Breast epithelium (tissue), 4 donors: ENCODE data around the gene FAM110C. TPM values are rescaled to one million over a fixed set of nuclear protein-coding genes. Genes with fewer than 3 reads are reported as not detected.

ENCODE experiments used
- DNase-seq, 2 donors: peaks; one replicate each; pipeline ENCODE4 v3.0.0-alpha.2; 2019; ENCODE audit warnings: low spot score in 2 of 2
- H3K27ac ChIP-seq, 2 donors: fragments of 200-600 bp; sonication (generic) in 1 of 2; one replicate each; pipeline ENCODE4 v1.5.1; 2016 to 2019; ENCODE audit warnings: mild to moderate bottlenecking in 1 of 2
- H3K27me3 ChIP-seq, 2 donors: fragments of 200-600 bp; sonication (generic) in 1 of 2; one replicate each; pipeline versions ENCODE4 v1.5.1 to v1.6.0; 2017 to 2019; ENCODE audit warnings: control low read depth in 1 of 2, mild to moderate bottlenecking in 1 of 2
- H3K36me3 ChIP-seq: fragments of 200-600 bp; one replicate; pipeline ENCODE4 v1.5.1; 2019
- H3K4me1 ChIP-seq, 2 donors: fragments of 200-600 bp; sonication (generic); one replicate each; pipeline ENCODE4 v1.5.1; 2016 to 2019; ENCODE audit warnings: control low read depth in 1 of 2
- H3K4me3 ChIP-seq, 3 donors: fragments of 200-600 bp; sonication (generic); 1 replicate in 2 of 3; 2 replicates in 1 of 3; pipeline ENCODE4 v1.5.1; 2016 to 2019; ENCODE audit warnings: mild to moderate bottlenecking in 3 of 3, moderate library complexity in 2 of 3
- H3K9me3 ChIP-seq, 2 donors: fragments of 200-600 bp; sonication (generic) in 1 of 2; one replicate each; pipeline ENCODE4 v1.5.1; 2016 to 2019; ENCODE audit warnings: control low read depth in 1 of 2
- POLR2A ChIP-seq: fragments of 450-650 bp; IDR thresholded peaks from one replicate; pipeline ENCODE4 v1.6.1; 2016; ENCODE audit warnings: antibody characterized with exemption, mild to moderate bottlenecking, moderate library complexity
- POLR2AphosphoS5 ChIP-seq, 3 donors: sonication (generic); formaldehyde crosslinking; IDR thresholded peaks; one replicate each; pipeline ENCODE4 v1.6.1; 2017; ENCODE audit warnings: antibody characterized with exemption in 3 of 3
- intact Hi-C: fragments of 100-400 bp; cut with DNase I; formaldehyde crosslinking; loops from one replicate; pipeline ENCODE4 v1.15.1; 2023; ENCODE audit warnings: low total_unique reads
- total RNA-seq, 3 donors: library from RNA; depleted of rRNA; stranded (reverse); fragments of >200 nt; gene quantifications; one replicate each; pipeline ENCODE4 v1.1.0, GENCODE V29; 2016
- TF ChIP-seq, protein P1 (sequence below), 3 donors: fragments of 450-650 bp; IDR thresholded peaks; one replicate each; pipeline ENCODE4 v1.5.1; 2016 to 2017; ENCODE audit warnings: antibody characterized with exemption in 3 of 3, mild to moderate bottlenecking in 3 of 3, moderate library complexity in 3 of 3

FAM110C gene
- total RNA-seq, 3 donors from 2014 or later, result 1.6 to 30.7 (median 7.2) TPM

DNA sequence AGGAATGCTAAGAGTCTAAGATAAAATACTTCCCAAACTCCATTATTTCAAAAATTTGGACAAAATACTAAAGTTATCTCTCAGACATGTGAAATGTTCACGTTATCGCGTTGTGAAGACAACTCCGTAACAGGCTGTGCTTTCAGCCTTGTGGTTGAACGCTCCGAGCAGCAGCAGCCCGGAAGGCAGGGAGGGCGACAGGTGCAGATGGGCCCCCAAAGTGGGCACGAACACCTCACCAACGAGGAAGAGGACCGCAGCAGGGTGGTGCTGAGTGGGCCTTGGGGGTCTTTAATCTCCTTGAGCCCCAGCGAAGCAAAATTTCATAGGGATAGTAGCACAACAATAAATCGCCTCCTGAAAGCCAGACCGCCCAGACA, 1.0 kb upstream of the FAM110C start:
- TF ChIP-seq POLR2A, result no peak
- TF ChIP-seq, protein P1, sequence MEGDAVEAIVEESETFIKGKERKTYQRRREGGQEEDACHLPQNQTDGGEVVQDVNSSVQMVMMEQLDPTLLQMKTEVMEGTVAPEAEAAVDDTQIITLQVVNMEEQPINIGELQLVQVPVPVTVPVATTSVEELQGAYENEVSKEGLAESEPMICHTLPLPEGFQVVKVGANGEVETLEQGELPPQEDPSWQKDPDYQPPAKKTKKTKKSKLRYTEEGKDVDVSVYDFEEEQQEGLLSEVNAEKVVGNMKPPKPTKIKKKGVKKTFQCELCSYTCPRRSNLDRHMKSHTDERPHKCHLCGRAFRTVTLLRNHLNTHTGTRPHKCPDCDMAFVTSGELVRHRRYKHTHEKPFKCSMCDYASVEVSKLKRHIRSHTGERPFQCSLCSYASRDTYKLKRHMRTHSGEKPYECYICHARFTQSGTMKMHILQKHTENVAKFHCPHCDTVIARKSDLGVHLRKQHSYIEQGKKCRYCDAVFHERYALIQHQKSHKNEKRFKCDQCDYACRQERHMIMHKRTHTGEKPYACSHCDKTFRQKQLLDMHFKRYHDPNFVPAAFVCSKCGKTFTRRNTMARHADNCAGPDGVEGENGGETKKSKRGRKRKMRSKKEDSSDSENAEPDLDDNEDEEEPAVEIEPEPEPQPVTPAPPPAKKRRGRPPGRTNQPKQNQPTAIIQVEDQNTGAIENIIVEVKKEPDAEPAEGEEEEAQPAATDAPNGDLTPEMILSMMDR (IDR thresholded peaks at IDR 0.05), result no peak
- no peak for TF ChIP-seq POLR2AphosphoS5 (IDR thresholded peaks at IDR 0.05)
- Histone ChIP-seq H3K4me3 (peak overlapping the region; percentile 30 to 84 (median 72)), H3K9me3 (no peaks in the 10 kb centered on the region), H3K27me3 (peaks cover 0 to 11% of the 10 kb centered on the region in 2 donors), H3K36me3 (no peaks in the 10 kb centered on the region), H3K27ac (peak overlapping the region; percentile 92 to 95), H3K4me1 (peaks cover 0 to 8% of the 10 kb centered on the region in 2 donors)
- intact Hi-C loops, result no loop called here
- DNase-seq, result no peak

DNA sequence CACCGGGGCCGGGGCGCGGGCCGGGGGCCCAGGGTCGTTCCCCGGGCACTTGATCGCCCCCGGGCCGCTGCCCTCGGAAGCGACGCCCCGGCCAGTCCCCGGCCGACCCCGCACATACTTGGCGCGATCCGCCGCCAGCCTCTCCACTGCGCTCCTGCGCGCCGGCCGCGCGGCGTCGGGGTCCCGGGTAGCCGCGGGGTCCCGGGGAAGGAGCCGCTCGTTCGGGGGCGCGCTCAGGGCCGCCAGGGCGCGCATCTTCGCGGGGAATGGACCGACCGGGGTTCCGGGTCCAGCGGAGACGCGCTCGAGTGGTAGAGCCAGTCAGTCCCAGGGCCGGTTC, 204 bp downstream of the FAM110C start:
- no peak for TF ChIP-seq POLR2AphosphoS5 (IDR thresholded peaks at IDR 0.05)
- Histone ChIP-seq H3K27ac (peak overlapping the region; percentile 92 to 95), H3K4me1 (peaks cover 0 to 8% of the 10 kb centered on the region in 2 donors), H3K4me3 (peak overlapping the region; percentile 30 to 84 (median 72)), H3K36me3 (no peaks in the 10 kb centered on the region), H3K27me3 (peaks cover 0 to 11% of the 10 kb centered on the region in 2 donors), H3K9me3 (no peaks in the 10 kb centered on the region)
- intact Hi-C loops, result no loop called here
- no peak for DNase-seq

DNA sequence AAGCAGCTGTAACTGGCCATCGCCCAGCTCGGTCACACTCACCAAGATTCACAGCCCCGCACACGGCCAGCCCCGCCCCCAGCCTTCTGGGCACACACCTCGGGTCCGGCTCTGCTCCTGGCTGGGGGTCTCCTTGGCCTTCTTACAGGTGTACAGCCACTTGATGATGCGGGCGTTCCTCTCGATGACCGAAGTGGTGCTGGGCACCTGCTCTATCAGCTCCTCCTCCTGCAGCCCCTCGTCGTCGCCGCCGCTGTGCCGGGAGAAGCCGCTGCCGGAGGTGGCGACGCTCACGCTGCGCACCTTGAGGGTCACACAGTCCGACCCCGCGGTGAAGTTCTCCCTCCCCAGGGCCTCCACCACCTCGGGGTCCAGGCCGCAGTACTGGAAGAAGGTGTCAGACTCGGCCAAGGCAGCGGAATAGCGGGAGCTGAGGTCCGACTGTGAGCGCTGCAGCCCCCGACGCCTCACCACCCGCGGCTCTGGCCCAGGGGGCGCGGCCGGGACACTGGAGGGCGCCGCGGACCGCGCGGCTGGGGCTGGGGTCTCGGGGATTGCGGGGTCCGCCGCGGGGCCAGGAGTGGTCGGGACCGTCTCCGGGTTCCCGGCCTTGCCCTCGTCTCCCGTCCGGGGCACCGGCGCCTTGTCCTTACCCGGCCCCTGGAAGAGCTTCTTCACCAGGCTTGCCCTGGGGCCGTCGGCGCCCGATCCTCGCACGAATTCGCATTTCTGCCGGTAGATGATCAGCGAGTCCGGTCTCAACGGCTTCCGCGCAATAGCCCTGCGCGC, 769 bp downstream of the FAM110C start:
- intact Hi-C loops, result no loop called here
- no peaks in the 10 kb centered on the region for H3K36me3 ChIP-seq
- H3K4me1 ChIP-seq, result peaks cover 0 to 8% of the 10 kb centered on the region in 2 donors
- H3K4me3 ChIP-seq, result peak overlapping the region; percentile 30 to 84 (median 72)
- H3K27me3 ChIP-seq, result peaks cover 0 to 11% of the 10 kb centered on the region in 2 donors
- peak overlapping the region; percentile 92 to 95 for H3K27ac ChIP-seq
- no peak for TF ChIP-seq POLR2A
- TF ChIP-seq POLR2AphosphoS5 (IDR thresholded peaks at IDR 0.05), result no peak
- H3K9me3 ChIP-seq, result no peaks in the 10 kb centered on the region
- no peak for DNase-seq

DNA sequence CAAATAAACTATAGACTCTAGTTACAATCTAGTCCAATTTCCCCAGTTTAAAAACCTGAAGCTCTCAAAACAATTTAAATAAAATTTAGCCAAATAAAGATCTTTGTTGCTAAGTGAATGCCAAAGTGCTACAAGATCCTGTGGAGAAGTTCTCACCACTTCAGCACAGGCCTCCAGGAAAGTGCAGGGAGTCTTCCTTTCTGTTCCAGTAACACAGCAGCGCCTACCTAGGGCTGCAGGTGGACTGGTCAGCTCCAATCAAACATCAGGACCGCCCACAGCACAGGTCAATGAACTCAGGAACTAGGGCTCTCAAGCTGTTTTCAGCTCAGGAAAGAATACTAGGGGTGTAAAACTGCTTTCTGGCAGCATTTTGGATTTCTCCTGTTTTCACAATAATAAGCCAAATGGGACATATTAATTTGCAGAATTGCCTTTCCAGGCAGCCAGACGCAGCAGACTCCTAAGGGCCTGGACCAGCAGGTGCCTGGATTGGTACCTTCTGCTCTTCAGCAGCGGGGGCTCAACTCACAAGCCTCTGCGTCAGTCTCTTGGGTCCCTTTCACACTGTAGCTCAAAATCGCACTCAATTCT, 1.5 kb downstream of the FAM110C start:
- intact Hi-C loops, result no loop called here
- TF ChIP-seq POLR2AphosphoS5 (IDR thresholded peaks at IDR 0.05) (no peak), POLR2A (no peak)
- TF ChIP-seq, protein P1 (IDR thresholded peaks at IDR 0.05), result no peak
- DNase-seq, result peak in 1 of 2 donors; percentile 37
- peak overlapping the region; percentile 92 to 95 for H3K27ac ChIP-seq
- H3K27me3 ChIP-seq, result peaks cover 0 to 11% of the 10 kb centered on the region in 2 donors
- H3K36me3 ChIP-seq, result no peaks in the 10 kb centered on the region
- peak overlapping the region in 2 of 3 donors; percentile 72 to 84 for H3K4me3 ChIP-seq
- no peaks in the 10 kb centered on the region for H3K9me3 ChIP-seq
- H3K4me1 ChIP-seq, result peaks cover 0 to 8% of the 10 kb centered on the region in 2 donors

DNA sequence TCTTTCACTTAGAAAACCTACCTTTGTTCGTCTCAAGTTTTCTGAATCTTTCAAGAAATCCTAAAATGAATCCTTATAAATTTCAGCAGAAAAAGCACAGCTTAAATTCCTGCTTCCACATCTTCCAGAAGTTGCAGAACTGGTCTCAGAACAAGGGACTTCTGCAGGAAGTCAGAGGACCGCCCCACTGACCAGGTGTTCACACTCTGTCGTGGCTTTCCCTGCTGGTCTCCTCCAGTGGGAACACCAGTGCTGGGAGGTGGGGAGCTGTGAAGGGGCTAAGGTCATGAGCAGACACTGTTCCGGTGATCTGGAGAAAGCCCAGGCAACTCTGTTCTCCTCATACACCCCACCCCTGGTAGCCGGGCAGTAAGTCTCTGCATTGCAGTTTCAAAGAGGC, 3.5 kb downstream of the FAM110C start:
- Histone ChIP-seq H3K4me3 (no peak overlapping the region), H3K36me3 (no peaks in the 10 kb centered on the region), H3K27me3 (peaks cover 0 to 11% of the 10 kb centered on the region in 2 donors), H3K4me1 (peaks cover 0 to 8% of the 10 kb centered on the region in 2 donors), H3K9me3 (no peaks in the 10 kb centered on the region), H3K27ac (no peak overlapping the region)
- DNase-seq, result no peak
- TF ChIP-seq, protein P1 (IDR thresholded peaks at IDR 0.05), result no peak
- TF ChIP-seq POLR2A, result no peak
- TF ChIP-seq POLR2AphosphoS5 (IDR thresholded peaks at IDR 0.05), result no peak
- intact Hi-C loops, result no loop called here

DNA sequence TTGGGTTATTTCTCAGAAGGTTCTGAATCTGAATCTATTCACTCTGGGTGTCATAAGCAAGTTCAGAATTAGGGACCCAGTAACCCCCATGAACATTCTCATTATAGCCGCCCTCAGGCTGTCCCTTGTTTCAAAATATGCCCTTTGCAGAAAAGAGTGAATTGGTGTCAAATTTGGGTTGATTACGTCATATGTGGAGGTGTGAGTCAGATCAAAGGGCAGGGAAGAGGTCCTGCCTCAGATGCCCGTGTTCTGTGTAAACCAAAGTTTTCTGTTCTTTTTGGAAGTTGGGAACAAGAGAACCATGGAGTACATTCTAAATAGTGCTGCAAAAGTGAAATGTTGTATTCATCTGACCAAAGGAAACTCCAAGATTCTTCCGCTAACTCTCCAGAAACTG, 5.8 kb downstream of the FAM110C start:
- H3K27ac ChIP-seq, result no peak overlapping the region
- peaks cover 0 to 4% of the 10 kb centered on the region in 2 donors for H3K27me3 ChIP-seq
- intact Hi-C loops, result no loop called here
- TF ChIP-seq, protein P1 (IDR thresholded peaks at IDR 0.05), result no peak
- no peak for TF ChIP-seq POLR2A
- no peak for TF ChIP-seq POLR2AphosphoS5 (IDR thresholded peaks at IDR 0.05)
- no peaks in the 10 kb centered on the region for H3K36me3 ChIP-seq
- no peaks in the 10 kb centered on the region for H3K9me3 ChIP-seq
- peaks cover 0 to 3% of the 10 kb centered on the region in 2 donors for H3K4me1 ChIP-seq
- no peak for DNase-seq
- no peak overlapping the region for H3K4me3 ChIP-seq
